ENCODE measurements around the gene ADAMTSL3.
"Not testable (repeated sequence)": the region's sequence is repeated elsewhere in the genome, so short reads cannot be mapped to it uniquely, and the experiment has no call there.

ADAMTSL3 gene

GRCh38 chr15:83992324-83993031 lies 338.6 kb downstream of the ADAMTSL3 start:
- no peak for DNase-seq

GRCh38 chr15:83993591-83993990 lies 339.7 kb downstream of the ADAMTSL3 start:
- no peak for DNase-seq

- no peak for DNase-seq
These were observed 344.6 kb downstream of the ADAMTSL3 start for GRCh38 chr15:83998486-83998885.

- no peak for DNase-seq
These were observed 345.6 kb downstream of the ADAMTSL3 start for GRCh38 chr15:83999396-84000135.

GRCh38 chr15:84001037-84001436 lies 347.1 kb downstream of the ADAMTSL3 start:
- DNase-seq: no peak

- no peak for DNase-seq
These were observed 347.7 kb downstream of the ADAMTSL3 start for GRCh38 chr15:84001655-84002054.

- no peak for DNase-seq
These were observed 350.0 kb downstream of the ADAMTSL3 start for GRCh38 chr15:84003791-84004503.

GRCh38 chr15:84006421-84006820 lies 352.5 kb downstream of the ADAMTSL3 start:
- DNase-seq: no peak

GRCh38 chr15:84009616-84010015 lies 355.7 kb downstream of the ADAMTSL3 start:
- no peak for DNase-seq

GRCh38 chr15:84010246-84010645 lies 356.3 kb downstream of the ADAMTSL3 start:
- DNase-seq: no peak

GRCh38 chr15:84016371-84016770 lies 362.4 kb downstream of the ADAMTSL3 start:
- no peak for DNase-seq

- no peak for DNase-seq
These were observed 368.6 kb downstream of the ADAMTSL3 start for GRCh38 chr15:84022516-84022915.

GRCh38 chr15:84023636-84024035 lies 369.7 kb downstream of the ADAMTSL3 start:
- DNase-seq: no peak

- no peak for DNase-seq
These were observed 380.1 kb downstream of the ADAMTSL3 start for GRCh38 chr15:84033793-84034553.

GRCh38 chr15:84034578-84035398 lies 380.9 kb downstream of the ADAMTSL3 start:
- DNase-seq: no peak

GRCh38 chr15:84035399-84035766 lies 381.5 kb downstream of the ADAMTSL3 start:
- DNase-seq: no peak

- DNase-seq: no peak
These were observed 383.4 kb downstream of the ADAMTSL3 start for GRCh38 chr15:84037301-84037700.

- DNase-seq: not testable (repeated sequence)
These were observed 388.6 kb downstream of the ADAMTSL3 start for GRCh38 chr15:84042434-84043056.

GRCh38 chr15:84046064-84046637 lies 392.2 kb downstream of the ADAMTSL3 start:
- no peak for DNase-seq

GRCh38 chr15:84049480-84049879 lies 395.6 kb downstream of the ADAMTSL3 start:
- DNase-seq: not testable (repeated sequence)

GRCh38 chr15:84050076-84050475 lies 396.2 kb downstream of the ADAMTSL3 start:
- no peak for DNase-seq

Measured in DMS79 treated with DMSO at 0.1 percent for 48 hours (cell line).